Endothelial cell of umbilical vein (primary cell): ENCODE measurements around the gene AGAP2. TPM values are rescaled to one million over a fixed set of nuclear protein-coding genes. Genes with fewer than 3 reads are reported as not detected.

Source experiments
- BruUV-seq: library from RNA; stranded (reverse); fragments of 400-500 nt; replicated peaks from 2 replicates; lab custom pipeline; 2021; lab: Mats Ljungman, UMichigan
- CTCF ChIA-PET: fragments of 300-600, 350-600 bp; sonication (Branson Sonifier 250); formaldehyde crosslinking; loops from one replicate; lab custom pipeline; 2021; ENCODE audit warnings: antibody characterized with exemption, inconsistent platforms; lab: Charles Lee
- POLR2A ChIA-PET: fragments of 300-600, 350-600 bp; sonication (Branson Sonifier 250); formaldehyde crosslinking; loops from one replicate; lab custom pipeline; 2021; ENCODE audit warnings: antibody characterized with exemption, inconsistent platforms; lab: Charles Lee
- DNase-seq: peaks from one replicate; pipeline ENCODE4 v3.0.0-alpha.2; 2011; ENCODE audit warnings: low read depth, low spot score
- FAIRE-seq: peaks from 2 replicates; lab custom pipeline; 2011; peaks lifted over from hg19 to GRCh38; lab: Jason Lieb, UNC
- H2AFZ ChIP-seq: 2 replicates; pipeline ENCODE4 v1.6.0; 2012; ENCODE audit warnings: low read depth, low read length, control low read depth, inconsistent platforms
- H3K27ac ChIP-seq: 2 replicates; pipeline ENCODE4 v1.5.1; 2011; ENCODE audit warnings: low read depth, mild to moderate bottlenecking, control low read depth, low read length, moderate library complexity; ENCODE audit not compliant: insufficient read depth
- H3K27me3 ChIP-seq, 2 experiments: 2 replicates each; pipeline versions ENCODE4 v1.6.0 to v1.6.1; 2011; ENCODE audit warnings: low read length in 2 of 2, mixed read lengths in 1 of 2; ENCODE audit not compliant: control insufficient read depth in 2 of 2, insufficient read depth in 2 of 2
- H3K36me3 ChIP-seq, 2 experiments: 2 replicates in 1 of 2; 3 replicates in 1 of 2; pipeline ENCODE4 v1.5.1; 2011; ENCODE audit warnings: low read length in 2 of 2, mild to moderate bottlenecking in 1 of 2, moderate library complexity in 1 of 2; ENCODE audit not compliant: control insufficient read depth in 2 of 2, insufficient read depth in 2 of 2; ENCODE audit errors: extremely low read depth in 1 of 2
- H3K4me1 ChIP-seq: 3 replicates; pipeline ENCODE4 v1.5.1; 2011; ENCODE audit warnings: mild to moderate bottlenecking, low read length; ENCODE audit not compliant: control insufficient read depth, insufficient read depth; ENCODE audit errors: extremely low read depth
- H3K4me2 ChIP-seq: 2 replicates; pipeline ENCODE4 v1.6.1; 2011; ENCODE audit warnings: low read length, control low read depth, mixed read lengths; ENCODE audit not compliant: insufficient read depth
- H3K4me3 ChIP-seq, 3 experiments: fragments of 200-600 bp in 1 of 3; sonication (generic), shearing (Covaris generic) in 1 of 3; replicated peaks in 1 of 3; 2 replicates each; pipeline ENCODE4 v1.5.1; 2011 to 2016; ENCODE audit warnings: control low read depth in 3 of 3, low read length in 3 of 3, mild to moderate bottlenecking in 2 of 3, inconsistent platforms in 1 of 3, low read depth in 1 of 3, moderate library complexity in 1 of 3; ENCODE audit not compliant: insufficient read depth in 1 of 3
- H3K79me2 ChIP-seq: 2 replicates; pipeline ENCODE4 v1.6.0; 2012; ENCODE audit warnings: low read length, inconsistent platforms; ENCODE audit not compliant: control insufficient read depth, insufficient read depth
- H3K9ac ChIP-seq: replicated peaks from 2 replicates; pipeline ENCODE3; 2011; ENCODE audit warnings: low read length, control low read depth; ENCODE audit not compliant: insufficient read depth; ENCODE audit errors: extremely low read depth
- H3K9me1 ChIP-seq: replicated peaks from 3 replicates; pipeline ENCODE4 v1.6.0; 2011; ENCODE audit warnings: mild to moderate bottlenecking, low read length; ENCODE audit not compliant: control insufficient read depth, insufficient read depth; ENCODE audit errors: extremely low read depth
- H3K9me3 ChIP-seq: replicated peaks from 2 replicates; pipeline ENCODE4 v1.5.1; 2012; ENCODE audit warnings: low read length, inconsistent platforms; ENCODE audit not compliant: control insufficient read depth, insufficient read depth
- H4K20me1 ChIP-seq: replicated peaks from 2 replicates; pipeline ENCODE3; 2011; ENCODE audit warnings: mild to moderate bottlenecking, low read length; ENCODE audit not compliant: control insufficient read depth, insufficient read depth; ENCODE audit errors: extremely low read depth
- CTCF ChIP-seq, 2 donors: IDR thresholded peaks; 1 replicate in 1 of 2; 2 replicates in 1 of 2; pipeline ENCODE4 v1.5.1; 2011; ENCODE audit warnings: low read length in 2 of 2, mild to moderate bottlenecking in 2 of 2, moderate library complexity in 2 of 2, control low read depth in 1 of 2, inconsistent platforms in 1 of 2, low read depth in 1 of 2; ENCODE audit not compliant: insufficient read depth in 1 of 2; ENCODE audit errors: extremely low read depth in 1 of 2
- EZH2 ChIP-seq: IDR thresholded peaks from 2 replicates; pipeline ENCODE4 v1.6.1; 2012; ENCODE audit warnings: borderline replicate concordance, low read depth, mild to moderate bottlenecking, moderate library complexity, low read length, inconsistent platforms; ENCODE audit not compliant: severe bottlenecking
- FOS ChIP-seq: IDR thresholded peaks from 2 replicates; pipeline ENCODE4 v1.6.1; 2011; ENCODE audit warnings: mild to moderate bottlenecking, low read length, moderate library complexity, borderline replicate concordance; ENCODE audit not compliant: insufficient read depth
- GATA2 ChIP-seq: IDR thresholded peaks from 2 replicates; pipeline ENCODE4 v1.7.0; 2011; ENCODE audit warnings: low read depth, mild to moderate bottlenecking, moderate library complexity, mixed read lengths, low read length; ENCODE audit not compliant: insufficient read length, insufficient read depth
- JUN ChIP-seq: IDR thresholded peaks from 2 replicates; pipeline ENCODE4 v1.6.1; 2011; ENCODE audit warnings: borderline replicate concordance, low read depth; ENCODE audit not compliant: insufficient read length, insufficient read depth
- MYC ChIP-seq: IDR thresholded peaks from one replicate; pipeline ENCODE4 v1.6.1; 2011; ENCODE audit warnings: mild to moderate bottlenecking, low read depth, low read length
- POLR2A ChIP-seq: IDR thresholded peaks from 2 replicates; pipeline ENCODE4 v1.6.1; 2012; ENCODE audit warnings: low read depth, mild to moderate bottlenecking, control low read depth, low read length
- POLR2AphosphoS5 ChIP-seq: IDR thresholded peaks from 2 replicates; pipeline ENCODE4 v1.6.1; 2012; ENCODE audit warnings: low read depth, mild to moderate bottlenecking, control low read depth, low read length, moderate library complexity; ENCODE audit not compliant: insufficient read depth
- dilution Hi-C: fragments of 300-500 bp; cut with MboI; formaldehyde crosslinking; loops from one replicate; pipeline ENCODE4 v1.15.0; 2019; ENCODE audit warnings: low sequenced_read_pairs; ENCODE audit not compliant: extremely low pct_ligation_motif_present
- intact Hi-C: fragments of 100-400 bp; cut with micrococcal nuclease; formaldehyde crosslinking; loops from one replicate; pipeline ENCODE4 v1.10.0; 2022
- polyA plus RNA-seq, 4 experiments: library from polyadenylated mRNA; depleted of rRNA in 3 of 4; stranded (reverse) in 3 of 4; unstranded in 1 of 4; fragments of >200 nt; gene quantifications; 2 replicates each; pipeline versions ENCODE4 v1.2.1 to v1.2.3, GENCODE V29; 2011 to 2012; ENCODE audit warnings: missing spikeins in 1 of 4
- total RNA-seq: library from RNA; stranded (reverse); gene quantifications from 2 replicates; pipeline ENCODE4 v1.2.3, GENCODE V29; 2021

AGAP2 gene
- total and polyA plus RNA-seq, 2 donors (not counting 3 experiments of a cell fraction or from before 2014, with no cell fraction given): 0.04 to 0.24 TPM

DNA sequence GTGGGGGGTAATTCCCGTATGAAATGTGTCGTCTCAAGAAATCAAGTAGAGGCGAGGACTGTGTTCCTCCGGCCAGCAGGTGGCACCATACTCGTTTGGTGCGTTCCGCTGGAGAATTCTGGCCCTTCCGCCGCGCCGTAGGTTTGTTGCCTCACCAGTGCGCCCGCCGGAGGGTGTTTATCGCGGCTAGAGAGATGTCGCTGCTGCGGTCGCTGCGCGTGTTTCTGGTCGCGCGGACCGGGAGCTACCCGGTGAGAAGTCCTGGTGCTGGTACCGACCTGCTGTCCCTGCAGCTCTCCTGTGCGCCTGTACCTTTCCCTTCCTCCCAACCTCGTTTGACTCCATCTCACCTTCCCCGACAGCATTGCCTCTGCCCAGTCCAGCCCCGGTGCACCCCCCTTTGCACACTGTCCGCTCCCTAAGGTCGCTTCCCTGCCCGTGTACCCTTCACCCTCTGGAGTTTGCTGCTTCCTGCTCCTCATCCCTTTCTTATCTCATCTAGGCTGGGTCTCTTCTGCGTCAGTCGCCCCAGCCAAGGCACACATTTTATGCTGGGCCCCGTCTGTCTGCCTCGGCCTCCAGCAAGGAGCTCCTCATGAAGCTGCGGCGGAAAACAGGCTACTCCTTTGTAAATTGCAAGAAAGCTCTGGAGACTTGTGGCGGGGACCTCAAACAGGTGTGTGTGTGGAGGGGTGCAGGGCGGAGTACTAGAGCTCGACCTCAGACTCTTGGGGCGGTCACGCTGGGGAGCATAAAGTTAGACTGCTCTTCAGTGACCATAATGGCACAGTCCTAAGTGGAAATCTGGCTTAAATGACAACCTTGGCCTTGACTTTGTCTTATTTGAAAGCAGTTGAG lies 44.3 kb upstream of the AGAP2 start, which contains the start of gene TSFM:
Gene TSFM, plus strand, starts transcription at position 180 of the 858 bp plus-strand sequence. Its CDS starts 15 bp downstream, at position 195.
- H3K27me3 ChIP-seq: no peaks in the 10 kb centered on the region
- H3K9me3 ChIP-seq: no peaks in the 10 kb centered on the region
- ChIA-PET POLR2A (interaction anchor here (1.0 kb wide), 1 partner anchor 11 kb away, joined by 4 read pairs; the partner anchor contains the start of genes EEF1AKMT3 and METTL1), CTCF (interaction anchor here (0.7 to 3.2 kb wide), 20 partner anchors 8 to 200 kb away, joined by 3 to 15 read pairs (median 4); partner anchors contain the start of genes CYP27B1, EEF1AKMT3 and METTL1)
- TSS peak; percentile 44 for BruUV-seq
- H3K79me2 ChIP-seq: peaks cover 14% of the 10 kb centered on the region
- H3K4me3 ChIP-seq: peak within 1 kb of the TSS; percentile 40 to 63 (median 52)
- intact Hi-C loops (loop anchor here (1.0 to 2.0 kb wide), 4 partner anchors 11 to 122 kb away; partner anchors contain the start of genes EEF1AKMT3 and METTL1), dilution Hi-C loops (no loop called here)
- peak within 1 kb of the TSS; percentile 3 for H2AFZ ChIP-seq
- peaks cover 8 to 10% of the 10 kb centered on the region in 2 experiments for H3K36me3 ChIP-seq
- FAIRE-seq: peak; percentile 66
- H3K4me1 ChIP-seq: peaks cover 7% of the 10 kb centered on the region
- peak within 1 kb of the TSS; percentile 70 for H3K4me2 ChIP-seq
- DNase-seq: peak; percentile 93
- H4K20me1 ChIP-seq: no peaks in the 10 kb centered on the region
- H3K9ac ChIP-seq: peak within 1 kb of the TSS; percentile 59
- H3K9me1 ChIP-seq: no peaks in the 10 kb centered on the region
- TF ChIP-seq MYC (peak; percentile 51), POLR2AphosphoS5 (peak; percentile 95), EZH2 (no peak), JUN (no peak), POLR2A (peak; percentile 82), CTCF (IDR thresholded peaks at IDR 0.05; ENCODE audit: extremely low read depth in 1 of 2, insufficient read depth in 1 of 2, low read depth in 1 of 2, low read length in 2 of 2) (peak; percentile 91), GATA2 (peak; percentile 20), FOS (no peak)
- peak within 1 kb of the TSS; percentile 1 for H3K27ac ChIP-seq
